K562 (cell line): ENCODE measurements around the gene AGPAT1. TPM values are rescaled to one million over a fixed set of nuclear protein-coding genes. Genes with fewer than 3 reads are reported as not detected.
A peak's percentile ranks its signal among the peaks of the same experiment; 100 is the strongest.

Experiments
- CCAR2 ChIP-seq: fragments of 200-400 bp; formaldehyde crosslinking; IDR thresholded peaks from 2 replicates; pipeline ENCODE4 v1.6.1; 2017; ENCODE audit warnings: mild to moderate bottlenecking, low read depth, low read length
- FOXK2 ChIP-seq, 2 experiments: fragments of 450-650 bp; IDR thresholded peaks in 1 of 2; conservative IDR thresholded peaks in 1 of 2; 2 replicates each; pipeline ENCODE4 v1.6.1; 2016; ENCODE audit warnings: low read depth in 2 of 2, mild to moderate bottlenecking in 1 of 2
- KLF10 ChIP-seq: fragments of 250-450 bp; sonication (Bioruptor Pico); IDR thresholded peaks from 2 replicates; pipeline ENCODE4 v1.6.1; 2021; ENCODE audit warnings: matching md5 sums
- KLF13 ChIP-seq: fragments of 450-650 bp; IDR thresholded peaks from 2 replicates; pipeline ENCODE4 v1.6.1; 2016; ENCODE audit warnings: missing genetic modification characterization, low read depth, mild to moderate bottlenecking, missing compliant biosample characterization, moderate library complexity, borderline replicate concordance
- MAFK ChIP-seq: IDR thresholded peaks from 2 replicates; pipeline ENCODE4 v1.6.1; 2011; ENCODE audit warnings: low read length, improper control_type of control experiment
- MAX ChIP-seq: sonication (generic); formaldehyde crosslinking; IDR thresholded peaks from 2 replicates; pipeline ENCODE4 v1.9.0; 2022; ENCODE audit warnings: mild to moderate bottlenecking, missing genetic modification reagents
- NFE2L1 ChIP-seq: fragments of 450-650 bp; IDR thresholded peaks from 2 replicates; pipeline ENCODE4 v1.6.1; 2016; ENCODE audit warnings: missing genetic modification characterization, low read depth, mild to moderate bottlenecking, missing compliant biosample characterization, moderate library complexity, borderline replicate concordance
- RUNX1 ChIP-seq: sonication (generic); IDR thresholded peaks from 2 replicates; pipeline ENCODE4 v1.6.1; 2016; ENCODE audit warnings: antibody characterized with exemption, low read depth
- ZNF24 ChIP-seq: fragments of 450-650 bp; IDR thresholded peaks from 2 replicates; pipeline ENCODE4 v1.6.1; 2016
- ZNF41 ChIP-seq: fragments of 250-450 bp; sonication (Bioruptor Pico); conservative IDR thresholded peaks from 2 replicates; pipeline ENCODE4 v1.4.0; 2020; ENCODE audit warnings: mild to moderate bottlenecking
- polyA plus RNA-seq, 8 experiments: library from polyadenylated mRNA; depleted of rRNA in 4 of 8; stranded (reverse) in 5 of 8; unstranded in 3 of 8; fragments of >200 nt; fragmentation: Nextera tagmentation in 2 of 8; fragmentation: Illumina TruSeq in 1 of 8; extraction: Ambion mirVana in 2 of 8; extraction: Trizol in 1 of 8; gene quantifications; 2 replicates each; pipeline versions ENCODE4 v1.2.1 to v1.2.3, GENCODE V29; 2011 to 2014; ENCODE audit warnings: inconsistent platforms in 1 of 8, missing spikeins in 1 of 8
- total RNA-seq, 7 experiments: library from RNA; depleted of rRNA in 6 of 7; stranded (reverse); fragments of >200 nt in 6 of 7; fragmentation: Illumina TruSeq in 2 of 7; extraction: Trizol in 2 of 7; gene quantifications; 2 replicates each; pipeline versions ENCODE4 v1.2.1 to v1.2.3, GENCODE V29; 2011 to 2021; ENCODE audit warnings: low replicate concordance in 1 of 7
- TF ChIP-seq, protein P1 (sequence below): fragments of 250-450 bp; sonication (Bioruptor Pico); IDR thresholded peaks from 2 replicates; pipeline ENCODE4 v1.8.0; 2021; ENCODE audit warnings: moderate library complexity, mild to moderate bottlenecking, inconsistent platforms
- TF ChIP-seq, protein P2 (sequence below): sonication (generic); formaldehyde crosslinking; IDR thresholded peaks from 2 replicates; pipeline ENCODE4 v1.8.0; 2022; ENCODE audit warnings: mild to moderate bottlenecking, missing genetic modification reagents, borderline replicate concordance
- TF ChIP-seq, protein P3 (sequence below): fragments of 450-650 bp; formaldehyde crosslinking; conservative IDR thresholded peaks from 2 replicates; pipeline ENCODE4 v1.4.0; 2022; ENCODE audit warnings: mild to moderate bottlenecking, missing genetic modification characterization
- TF ChIP-seq, protein P4 (sequence below): fragments of 150-350 bp; conservative IDR thresholded peaks from 2 replicates; pipeline ENCODE4 v1.6.1; 2014; ENCODE audit warnings: low read length

The AGPAT1 gene
- total and polyA plus RNA-seq, 9 of the 15 experiments (the other 6 are each of a cell fraction or from before 2014, with no cell fraction given), result 37.9 to 176 (median 69.4) TPM

GRCh38 chr6:32154514-32155161 lies 21.2 kb downstream of the AGPAT1 start (continued):
- TF ChIP-seq, protein P1, sequence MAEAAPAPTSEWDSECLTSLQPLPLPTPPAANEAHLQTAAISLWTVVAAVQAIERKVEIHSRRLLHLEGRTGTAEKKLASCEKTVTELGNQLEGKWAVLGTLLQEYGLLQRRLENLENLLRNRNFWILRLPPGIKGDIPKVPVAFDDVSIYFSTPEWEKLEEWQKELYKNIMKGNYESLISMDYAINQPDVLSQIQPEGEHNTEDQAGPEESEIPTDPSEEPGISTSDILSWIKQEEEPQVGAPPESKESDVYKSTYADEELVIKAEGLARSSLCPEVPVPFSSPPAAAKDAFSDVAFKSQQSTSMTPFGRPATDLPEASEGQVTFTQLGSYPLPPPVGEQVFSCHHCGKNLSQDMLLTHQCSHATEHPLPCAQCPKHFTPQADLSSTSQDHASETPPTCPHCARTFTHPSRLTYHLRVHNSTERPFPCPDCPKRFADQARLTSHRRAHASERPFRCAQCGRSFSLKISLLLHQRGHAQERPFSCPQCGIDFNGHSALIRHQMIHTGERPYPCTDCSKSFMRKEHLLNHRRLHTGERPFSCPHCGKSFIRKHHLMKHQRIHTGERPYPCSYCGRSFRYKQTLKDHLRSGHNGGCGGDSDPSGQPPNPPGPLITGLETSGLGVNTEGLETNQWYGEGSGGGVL (CRISPR knock-in tag), result no peak
- peak; percentile 90 for TF ChIP-seq MAX (CRISPR knock-in tag)
- no peak for TF ChIP-seq ZNF41 (CRISPR knock-in tag)
- no peak; the same call in 1 of the 2 replicates for TF ChIP-seq RUNX1
- TF ChIP-seq, protein P2, sequence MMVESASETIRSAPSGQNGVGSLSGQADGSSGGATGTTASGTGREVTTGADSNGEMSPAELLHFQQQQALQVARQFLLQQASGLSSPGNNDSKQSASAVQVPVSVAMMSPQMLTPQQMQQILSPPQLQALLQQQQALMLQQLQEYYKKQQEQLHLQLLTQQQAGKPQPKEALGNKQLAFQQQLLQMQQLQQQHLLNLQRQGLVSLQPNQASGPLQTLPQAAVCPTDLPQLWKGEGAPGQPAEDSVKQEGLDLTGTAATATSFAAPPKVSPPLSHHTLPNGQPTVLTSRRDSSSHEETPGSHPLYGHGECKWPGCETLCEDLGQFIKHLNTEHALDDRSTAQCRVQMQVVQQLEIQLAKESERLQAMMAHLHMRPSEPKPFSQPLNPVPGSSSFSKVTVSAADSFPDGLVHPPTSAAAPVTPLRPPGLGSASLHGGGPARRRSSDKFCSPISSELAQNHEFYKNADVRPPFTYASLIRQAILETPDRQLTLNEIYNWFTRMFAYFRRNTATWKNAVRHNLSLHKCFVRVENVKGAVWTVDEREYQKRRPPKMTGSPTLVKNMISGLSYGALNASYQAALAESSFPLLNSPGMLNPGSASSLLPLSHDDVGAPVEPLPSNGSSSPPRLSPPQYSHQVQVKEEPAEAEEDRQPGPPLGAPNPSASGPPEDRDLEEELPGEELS (CRISPR knock-in tag), result no peak
- no peak for TF ChIP-seq KLF13 (tag)
- TF ChIP-seq, protein P3, sequence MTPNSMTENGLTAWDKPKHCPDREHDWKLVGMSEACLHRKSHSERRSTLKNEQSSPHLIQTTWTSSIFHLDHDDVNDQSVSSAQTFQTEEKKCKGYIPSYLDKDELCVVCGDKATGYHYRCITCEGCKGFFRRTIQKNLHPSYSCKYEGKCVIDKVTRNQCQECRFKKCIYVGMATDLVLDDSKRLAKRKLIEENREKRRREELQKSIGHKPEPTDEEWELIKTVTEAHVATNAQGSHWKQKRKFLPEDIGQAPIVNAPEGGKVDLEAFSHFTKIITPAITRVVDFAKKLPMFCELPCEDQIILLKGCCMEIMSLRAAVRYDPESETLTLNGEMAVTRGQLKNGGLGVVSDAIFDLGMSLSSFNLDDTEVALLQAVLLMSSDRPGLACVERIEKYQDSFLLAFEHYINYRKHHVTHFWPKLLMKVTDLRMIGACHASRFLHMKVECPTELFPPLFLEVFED, result no peak
- TF ChIP-seq CCAR2, result no peak
- no peak for TF ChIP-seq ZNF24
- no peak for TF ChIP-seq NFE2L1 (tag)
- TF ChIP-seq, protein P4, sequence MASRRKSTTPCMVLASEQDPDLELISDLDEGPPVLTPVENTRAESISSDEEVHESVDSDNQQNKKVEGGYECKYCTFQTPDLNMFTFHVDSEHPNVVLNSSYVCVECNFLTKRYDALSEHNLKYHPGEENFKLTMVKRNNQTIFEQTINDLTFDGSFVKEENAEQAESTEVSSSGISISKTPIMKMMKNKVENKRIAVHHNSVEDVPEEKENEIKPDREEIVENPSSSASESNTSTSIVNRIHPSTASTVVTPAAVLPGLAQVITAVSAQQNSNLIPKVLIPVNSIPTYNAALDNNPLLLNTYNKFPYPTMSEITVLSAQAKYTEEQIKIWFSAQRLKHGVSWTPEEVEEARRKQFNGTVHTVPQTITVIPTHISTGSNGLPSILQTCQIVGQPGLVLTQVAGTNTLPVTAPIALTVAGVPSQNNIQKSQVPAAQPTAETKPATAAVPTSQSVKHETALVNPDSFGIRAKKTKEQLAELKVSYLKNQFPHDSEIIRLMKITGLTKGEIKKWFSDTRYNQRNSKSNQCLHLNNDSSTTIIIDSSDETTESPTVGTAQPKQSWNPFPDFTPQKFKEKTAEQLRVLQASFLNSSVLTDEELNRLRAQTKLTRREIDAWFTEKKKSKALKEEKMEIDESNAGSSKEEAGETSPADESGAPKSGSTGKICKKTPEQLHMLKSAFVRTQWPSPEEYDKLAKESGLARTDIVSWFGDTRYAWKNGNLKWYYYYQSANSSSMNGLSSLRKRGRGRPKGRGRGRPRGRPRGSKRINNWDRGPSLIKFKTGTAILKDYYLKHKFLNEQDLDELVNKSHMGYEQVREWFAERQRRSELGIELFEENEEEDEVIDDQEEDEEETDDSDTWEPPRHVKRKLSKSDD, result no peak
- no peak for TF ChIP-seq MAFK
- TF ChIP-seq FOXK2 (conservative IDR thresholded peaks at IDR 0.05 in 1 of 2, IDR thresholded peaks at IDR 0.05 in 1 of 2; ENCODE audit: low read depth in 2 of 2), result no peak; a peak in 1 of 4 replicates
- no peak for TF ChIP-seq KLF10 (CRISPR knock-in tag)
